Loucy (cell line): Measurements from ENCODE around the gene FBN1.

ENCODE experiments used
- EZH2phosphoT487 ChIP-seq: fragments of 200-600 bp; IDR thresholded peaks from 2 replicates; pipeline ENCODE4 v1.6.1; 2018; ENCODE audit warnings: antibody characterized with exemption, mild to moderate bottlenecking, moderate library complexity, borderline replicate concordance
- TF ChIP-seq, protein P1 (sequence below): fragments of 200-600 bp; sonication (generic); conservative IDR thresholded peaks from 2 replicates; pipeline ENCODE4 v1.5.1; 2014; ENCODE audit warnings: mild to moderate bottlenecking, antibody characterized with exemption, low read length

DNA sequence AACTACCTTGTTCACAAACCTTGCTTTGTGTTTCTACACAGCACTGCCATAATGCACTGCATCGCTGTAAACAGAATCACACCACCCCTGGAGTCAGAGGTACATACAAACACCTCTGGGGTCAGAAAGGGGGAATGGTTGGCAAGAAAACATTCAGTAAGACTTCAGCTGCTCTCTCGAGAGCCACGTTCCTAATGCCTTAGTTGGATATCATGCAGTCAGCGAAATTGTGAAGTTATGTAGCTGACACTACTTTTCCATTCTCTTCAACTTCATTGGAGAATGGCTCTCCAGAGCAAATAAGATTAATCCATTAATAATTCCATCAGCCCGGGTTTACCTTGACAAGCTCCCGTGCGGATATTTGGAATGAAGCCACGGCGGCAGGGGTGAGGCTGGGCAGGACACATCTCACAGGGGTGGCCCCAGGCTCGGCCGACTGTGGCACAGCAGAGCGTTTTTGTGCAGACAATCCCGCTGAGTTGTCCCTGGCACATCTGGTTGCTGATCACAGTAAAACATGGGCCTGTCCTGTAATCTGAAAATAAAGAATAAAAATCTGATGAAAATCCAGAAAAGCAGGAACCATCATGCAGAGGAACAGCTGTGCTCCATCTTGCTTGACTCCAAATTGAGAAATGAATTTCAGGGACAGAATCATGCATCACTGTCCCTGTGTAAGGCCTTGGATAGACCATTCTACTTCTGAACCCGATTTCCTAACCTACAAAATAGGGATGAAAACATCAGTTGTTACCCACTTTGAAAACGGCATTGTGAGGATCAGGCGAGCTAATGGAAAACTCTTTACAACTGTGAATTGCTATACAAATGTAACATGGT lies 108.0 kb downstream of the FBN1 start:
- TF ChIP-seq EZH2phosphoT487 = no peak
- TF ChIP-seq, protein P1, sequence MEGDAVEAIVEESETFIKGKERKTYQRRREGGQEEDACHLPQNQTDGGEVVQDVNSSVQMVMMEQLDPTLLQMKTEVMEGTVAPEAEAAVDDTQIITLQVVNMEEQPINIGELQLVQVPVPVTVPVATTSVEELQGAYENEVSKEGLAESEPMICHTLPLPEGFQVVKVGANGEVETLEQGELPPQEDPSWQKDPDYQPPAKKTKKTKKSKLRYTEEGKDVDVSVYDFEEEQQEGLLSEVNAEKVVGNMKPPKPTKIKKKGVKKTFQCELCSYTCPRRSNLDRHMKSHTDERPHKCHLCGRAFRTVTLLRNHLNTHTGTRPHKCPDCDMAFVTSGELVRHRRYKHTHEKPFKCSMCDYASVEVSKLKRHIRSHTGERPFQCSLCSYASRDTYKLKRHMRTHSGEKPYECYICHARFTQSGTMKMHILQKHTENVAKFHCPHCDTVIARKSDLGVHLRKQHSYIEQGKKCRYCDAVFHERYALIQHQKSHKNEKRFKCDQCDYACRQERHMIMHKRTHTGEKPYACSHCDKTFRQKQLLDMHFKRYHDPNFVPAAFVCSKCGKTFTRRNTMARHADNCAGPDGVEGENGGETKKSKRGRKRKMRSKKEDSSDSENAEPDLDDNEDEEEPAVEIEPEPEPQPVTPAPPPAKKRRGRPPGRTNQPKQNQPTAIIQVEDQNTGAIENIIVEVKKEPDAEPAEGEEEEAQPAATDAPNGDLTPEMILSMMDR = no peak
